Measurements from ENCODE around the gene MYO16. TPM values are rescaled to one million over a fixed set of nuclear protein-coding genes. Genes with fewer than 3 reads are reported as not detected.

Gene MYO16
- total RNA-seq, 4 donors from 2014 or later: 0.06 to 0.07 TPM; not detected in 2

DNA sequence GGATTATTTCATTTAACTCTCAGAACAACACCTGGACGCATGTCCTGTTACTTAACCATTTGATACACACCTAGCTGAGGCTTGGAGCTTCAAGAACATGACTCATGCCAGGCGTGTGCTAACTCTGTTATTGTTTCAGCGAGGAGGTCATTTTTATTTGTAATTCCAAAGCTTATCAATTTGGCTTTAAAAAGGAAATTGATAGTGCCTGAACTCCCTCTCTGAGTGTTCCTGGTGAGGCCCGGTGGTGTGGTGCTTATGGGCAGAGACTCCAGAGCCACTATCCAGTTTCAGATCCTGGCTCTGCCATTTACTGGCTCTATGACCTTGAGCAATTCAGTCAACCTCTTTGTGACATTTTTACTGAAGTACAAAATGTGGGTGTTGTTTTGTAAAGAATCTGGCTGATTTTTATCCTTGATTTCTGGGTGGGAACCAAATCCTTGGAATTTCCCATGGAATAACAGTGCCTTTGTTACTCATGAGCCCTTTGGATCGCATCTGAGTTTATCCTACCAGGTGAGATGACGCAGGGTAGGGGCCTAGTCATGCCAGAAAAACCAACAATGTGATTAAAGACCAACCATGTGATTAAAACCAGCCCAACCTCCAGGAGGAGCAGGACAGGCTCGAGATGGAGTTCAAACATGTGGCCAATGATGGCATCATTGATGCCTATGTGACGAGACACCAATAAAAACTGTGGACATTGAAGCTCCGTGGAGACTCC lies 198.8 kb downstream of the MYO16 start:
- 74 to 82% methylated on average over 9 of the region's 9 CpGs for WGBS, 2 donors
- H3K4me3 ChIP-seq (ENCODE audit: low read depth, poor library complexity, severe bottlenecking): no peak overlapping the region
- intact Hi-C loops (cut with DNase I; ENCODE audit: low total_unique reads): no loop called here

DNA sequence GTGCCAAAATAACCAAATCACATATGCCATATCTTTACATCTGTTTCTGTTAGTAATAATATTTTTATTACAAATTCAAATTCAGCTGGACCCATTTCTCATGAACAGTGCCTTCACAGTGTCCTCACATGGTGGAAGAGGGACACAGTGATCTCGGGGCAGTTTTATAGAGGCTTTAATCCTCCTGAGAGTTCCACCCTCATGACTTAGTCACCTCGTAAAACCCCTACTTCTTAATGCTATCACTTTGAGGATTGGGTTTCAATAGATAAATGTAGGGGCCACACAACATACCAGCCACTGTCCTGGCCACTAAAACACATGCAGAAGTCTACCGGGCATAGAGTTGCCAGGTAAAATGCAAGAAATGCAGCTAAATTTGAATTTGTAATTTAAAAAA lies 201.5 kb downstream of the MYO16 start:
- TF ChIP-seq POLR2A (IDR thresholded peaks at IDR 0.05): no peak
- 64 to 80% methylated on average over 3 of the region's 3 CpGs for WGBS, 2 donors
- no peak for DNase-seq (ENCODE audit: low spot score in 2 of 2)
- H3K4me3 ChIP-seq (ENCODE audit: low read depth, poor library complexity, severe bottlenecking): no peak overlapping the region
- intact Hi-C loops (cut with DNase I; ENCODE audit: low total_unique reads): no loop called here

More for the DNA sequence above, 198.8 kb downstream of the MYO16 start:
- DNase-seq (ENCODE audit: low spot score in 2 of 2): no peak
- no peak for TF ChIP-seq POLR2A (IDR thresholded peaks at IDR 0.05)
- TF ChIP-seq, protein P1, sequence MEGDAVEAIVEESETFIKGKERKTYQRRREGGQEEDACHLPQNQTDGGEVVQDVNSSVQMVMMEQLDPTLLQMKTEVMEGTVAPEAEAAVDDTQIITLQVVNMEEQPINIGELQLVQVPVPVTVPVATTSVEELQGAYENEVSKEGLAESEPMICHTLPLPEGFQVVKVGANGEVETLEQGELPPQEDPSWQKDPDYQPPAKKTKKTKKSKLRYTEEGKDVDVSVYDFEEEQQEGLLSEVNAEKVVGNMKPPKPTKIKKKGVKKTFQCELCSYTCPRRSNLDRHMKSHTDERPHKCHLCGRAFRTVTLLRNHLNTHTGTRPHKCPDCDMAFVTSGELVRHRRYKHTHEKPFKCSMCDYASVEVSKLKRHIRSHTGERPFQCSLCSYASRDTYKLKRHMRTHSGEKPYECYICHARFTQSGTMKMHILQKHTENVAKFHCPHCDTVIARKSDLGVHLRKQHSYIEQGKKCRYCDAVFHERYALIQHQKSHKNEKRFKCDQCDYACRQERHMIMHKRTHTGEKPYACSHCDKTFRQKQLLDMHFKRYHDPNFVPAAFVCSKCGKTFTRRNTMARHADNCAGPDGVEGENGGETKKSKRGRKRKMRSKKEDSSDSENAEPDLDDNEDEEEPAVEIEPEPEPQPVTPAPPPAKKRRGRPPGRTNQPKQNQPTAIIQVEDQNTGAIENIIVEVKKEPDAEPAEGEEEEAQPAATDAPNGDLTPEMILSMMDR (IDR thresholded peaks at IDR 0.05): no peak

DNA sequence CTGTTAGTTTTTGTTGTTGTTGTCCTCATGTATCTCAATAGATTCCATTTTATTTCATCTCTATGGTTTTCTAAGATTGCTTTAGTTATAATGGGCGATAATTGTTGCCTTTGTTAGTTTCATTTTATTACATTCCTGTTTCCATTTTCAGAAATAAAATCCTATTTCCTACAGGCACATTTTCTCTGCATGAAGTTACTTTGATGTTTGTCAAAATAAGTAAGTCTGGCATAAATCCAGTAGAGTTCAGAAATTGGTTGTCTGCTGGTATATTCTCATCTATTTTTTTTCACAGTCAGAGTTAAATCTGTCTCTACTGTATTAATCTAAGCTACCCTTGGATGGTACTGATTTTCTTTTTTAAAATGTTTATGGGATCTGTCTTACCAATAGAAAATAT lies 204.1 kb downstream of the MYO16 start:
- WGBS, 2 donors: 36 to 52% methylated on average over 1 of the region's 1 CpG
- no peak for DNase-seq (ENCODE audit: low spot score in 2 of 2)
- no peak overlapping the region for H3K4me3 ChIP-seq (ENCODE audit: low read depth, poor library complexity, severe bottlenecking)
- TF ChIP-seq, protein P1 (IDR thresholded peaks at IDR 0.05): no peak
- TF ChIP-seq POLR2A (IDR thresholded peaks at IDR 0.05): no peak
- intact Hi-C loops (cut with DNase I; ENCODE audit: low total_unique reads): no loop called here

DNA sequence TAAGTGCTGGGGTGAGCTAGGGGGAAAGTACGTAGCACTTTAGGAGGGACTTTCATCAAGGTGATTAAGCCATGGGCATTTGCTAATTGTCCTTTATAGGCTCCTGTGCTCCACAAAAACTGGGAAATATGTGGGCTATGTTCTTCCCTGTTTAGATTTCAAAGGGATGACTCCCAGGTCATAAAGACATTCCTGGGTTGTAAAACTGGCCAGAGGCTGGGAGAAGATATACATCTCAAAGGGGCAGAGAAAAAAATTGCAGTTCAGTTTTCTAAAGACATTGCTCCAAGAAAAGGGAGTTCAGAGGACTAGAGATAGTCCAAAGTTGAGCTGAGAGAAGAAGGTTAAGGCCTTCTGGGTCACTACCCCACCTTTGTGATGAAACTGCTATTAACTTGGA lies 204.8 kb downstream of the MYO16 start:
- intact Hi-C loops (cut with DNase I; ENCODE audit: low total_unique reads): no loop called here
- TF ChIP-seq POLR2A (IDR thresholded peaks at IDR 0.05): no peak
- TF ChIP-seq, protein P1 (IDR thresholded peaks at IDR 0.05): no peak
- DNase-seq (ENCODE audit: low spot score in 2 of 2): no peak
- WGBS, 2 donors: 83 to 84% methylated on average over 1 of the region's 1 CpG
- H3K4me3 ChIP-seq (ENCODE audit: low read depth, poor library complexity, severe bottlenecking): no peak overlapping the region

DNA sequence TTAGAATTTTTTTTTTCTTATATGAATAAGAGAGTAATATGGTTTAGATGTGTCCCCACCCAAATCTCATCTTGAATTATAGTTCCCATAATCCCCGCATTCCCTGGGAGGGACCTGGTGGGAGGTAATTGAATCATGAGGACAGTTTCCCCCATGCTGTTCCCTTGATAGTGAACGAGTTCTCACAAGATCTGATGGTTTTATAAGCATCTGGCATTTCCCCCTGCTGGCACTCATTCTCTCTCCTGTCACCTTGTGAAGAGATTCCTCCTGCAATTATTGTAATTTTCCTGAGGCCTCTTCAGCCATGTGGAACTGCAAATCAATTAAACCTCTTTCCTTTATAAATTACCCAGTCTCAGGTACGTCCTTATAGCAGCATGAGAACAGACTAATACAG lies 205.7 kb downstream of the MYO16 start:
- intact Hi-C loops (cut with DNase I; ENCODE audit: low total_unique reads): no loop called here
- H3K4me3 ChIP-seq (ENCODE audit: low read depth, poor library complexity, severe bottlenecking): no peak overlapping the region
- DNase-seq (ENCODE audit: low spot score in 2 of 2): no peak
- no peak for TF ChIP-seq POLR2A (IDR thresholded peaks at IDR 0.05)
- TF ChIP-seq, protein P1 (IDR thresholded peaks at IDR 0.05): no peak
- WGBS, 2 donors: 38 to 49% methylated on average over 3 of the region's 3 CpGs

DNA sequence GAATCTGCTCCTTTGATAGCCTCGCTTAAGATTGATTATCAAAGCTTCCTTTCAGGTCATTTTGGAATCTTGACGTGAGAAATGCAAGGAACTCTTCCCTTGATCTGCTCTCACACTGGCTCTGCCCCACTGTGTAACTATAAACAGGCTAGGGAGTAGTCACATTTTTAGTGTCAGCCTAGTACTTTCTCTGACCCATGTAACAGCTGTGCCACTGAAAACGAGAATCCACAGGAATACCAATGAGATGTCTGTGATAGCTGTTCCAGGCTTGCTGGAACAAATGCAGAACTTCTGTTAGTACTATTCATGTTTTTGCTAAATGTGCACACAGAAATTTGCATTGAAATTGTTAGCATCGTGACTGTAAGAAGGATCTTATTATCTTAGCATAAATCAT lies 221.3 kb downstream of the MYO16 start:
- intact Hi-C loops (cut with DNase I; ENCODE audit: low total_unique reads): no loop called here
- no peak for TF ChIP-seq POLR2A (IDR thresholded peaks at IDR 0.05)
- TF ChIP-seq, protein P1 (IDR thresholded peaks at IDR 0.05): no peak
- 18 to 19% methylated on average over 4 of the region's 4 CpGs for WGBS, 2 donors
- no peak for DNase-seq (ENCODE audit: low spot score in 2 of 2)
- no peak overlapping the region for H3K4me3 ChIP-seq (ENCODE audit: low read depth, poor library complexity, severe bottlenecking)
